H54 (cell line): Measurements from ENCODE around the gene MLKL.
"Not testable (repeated sequence)": the region's sequence is repeated elsewhere in the genome, so short reads cannot be mapped to it uniquely, and the experiment has no call there.

Source experiments
- DNase-seq: peaks from one replicate; pipeline ENCODE4 v3.0.0; 2011; ENCODE audit warnings: low spot score, mixed read lengths; ENCODE audit not compliant: insufficient read length
- FAIRE-seq: peaks from 3 replicates; lab custom pipeline; 2011; peaks lifted over from hg19 to GRCh38; lab: Jason Lieb, UNC
- POLR2A ChIP-seq: IDR thresholded peaks from 2 replicates; pipeline ENCODE4 v1.6.1; 2011; ENCODE audit warnings: low read depth, mild to moderate bottlenecking, low read length

The MLKL gene

DNA sequence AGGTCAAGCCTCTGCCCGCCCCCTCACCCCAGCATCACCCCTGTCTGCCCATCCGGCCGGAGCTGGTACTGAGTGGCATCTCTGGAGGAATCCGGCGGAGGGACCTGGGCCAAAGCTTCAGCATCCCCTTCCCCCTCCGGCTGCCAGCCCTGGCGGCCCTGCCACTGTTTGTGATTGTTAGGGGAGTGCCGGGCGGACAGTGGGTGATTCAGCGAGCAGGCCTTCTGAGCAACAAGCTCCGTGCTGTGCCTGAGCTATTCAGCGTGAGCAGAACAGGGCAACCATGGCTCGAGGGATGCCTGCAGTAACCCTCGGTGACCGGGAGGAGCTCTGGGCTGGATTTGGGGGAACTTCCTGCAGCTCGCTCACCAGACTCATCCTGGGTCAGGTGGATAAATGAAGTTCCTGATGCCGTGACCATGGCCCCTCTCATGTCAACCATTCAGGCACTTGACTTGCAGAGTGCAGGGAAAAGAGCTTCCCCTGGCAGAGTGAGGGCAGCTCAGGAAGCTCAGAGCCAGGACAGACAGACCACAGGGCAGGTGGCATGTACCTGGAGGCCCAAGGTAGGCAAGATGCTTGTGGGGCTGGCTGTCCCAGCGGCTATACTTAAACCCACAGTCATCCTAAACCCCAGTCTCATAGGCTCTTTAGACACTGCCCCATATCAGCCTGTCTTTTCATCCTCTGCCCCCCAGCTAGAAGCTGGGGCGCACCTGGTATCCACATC, 24.3 kb upstream of the MLKL start:
- DNase-seq = peak; percentile 93
- TF ChIP-seq POLR2A = no peak
- FAIRE-seq = no peak

DNA sequence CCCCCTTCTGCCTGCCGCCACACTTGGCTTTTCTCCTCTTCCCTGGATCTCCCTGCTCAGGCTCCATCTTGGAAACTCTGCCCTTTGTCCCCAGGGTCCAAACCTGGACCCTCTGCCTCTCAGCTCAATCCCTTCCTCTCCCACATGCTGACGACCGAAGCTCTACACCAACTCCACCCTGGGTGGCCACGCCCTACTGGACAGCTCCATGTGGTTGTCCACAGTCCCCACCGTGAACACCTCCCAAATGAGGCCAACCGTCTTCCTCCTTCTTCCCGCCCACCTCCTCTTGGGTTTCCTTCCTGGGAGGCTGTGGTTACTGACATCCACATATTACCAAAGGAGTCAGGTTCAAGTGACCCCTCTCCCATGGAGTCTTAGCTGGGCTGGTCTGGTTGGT, 22.6 kb upstream of the MLKL start:
- no peak for TF ChIP-seq POLR2A
- DNase-seq (no peak), FAIRE-seq (no peak)

DNA sequence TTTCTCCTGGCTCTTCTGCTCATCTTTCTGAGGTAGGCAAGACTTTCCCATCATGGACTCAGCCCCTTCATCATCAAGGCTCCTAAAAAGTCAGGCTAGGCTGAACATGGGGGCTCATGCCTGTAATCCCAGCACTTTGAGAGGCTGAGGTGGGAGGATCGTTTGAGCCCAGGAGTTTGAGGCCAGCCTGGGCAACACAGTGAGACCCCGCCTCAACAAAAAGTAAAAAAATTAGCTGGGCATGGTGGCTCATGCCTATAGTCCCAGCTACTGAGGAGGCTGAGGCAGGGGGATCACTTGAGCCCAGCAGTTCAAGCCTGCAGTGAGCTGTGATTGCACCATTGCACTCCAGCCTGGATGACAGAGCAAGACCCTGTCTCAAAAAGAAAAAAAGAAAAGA, 21.5 kb upstream of the MLKL start:
- not testable (repeated sequence) for DNase-seq, FAIRE-seq

DNA sequence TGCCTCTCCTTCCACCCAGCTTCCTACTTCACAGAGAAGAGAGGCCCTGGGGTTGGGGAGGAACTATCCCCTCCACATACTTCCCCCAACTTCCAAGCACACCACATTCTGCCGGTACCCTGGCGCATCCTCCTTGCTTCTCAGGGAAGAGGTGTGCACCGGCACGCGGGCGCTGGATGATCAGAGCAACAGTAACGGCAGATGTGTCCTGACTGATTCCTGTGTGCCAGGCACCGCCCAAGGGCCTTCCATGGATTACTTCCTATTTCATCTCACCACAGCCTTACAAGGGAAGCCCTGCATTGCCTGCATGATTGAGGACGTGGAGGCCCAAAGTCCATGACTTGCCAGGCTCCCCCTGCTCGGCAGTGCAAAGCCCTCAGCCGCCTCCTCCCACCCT, 21.1 kb upstream of the MLKL start:
- no peak for TF ChIP-seq POLR2A
- DNase-seq = no peak
- FAIRE-seq = no peak

DNA sequence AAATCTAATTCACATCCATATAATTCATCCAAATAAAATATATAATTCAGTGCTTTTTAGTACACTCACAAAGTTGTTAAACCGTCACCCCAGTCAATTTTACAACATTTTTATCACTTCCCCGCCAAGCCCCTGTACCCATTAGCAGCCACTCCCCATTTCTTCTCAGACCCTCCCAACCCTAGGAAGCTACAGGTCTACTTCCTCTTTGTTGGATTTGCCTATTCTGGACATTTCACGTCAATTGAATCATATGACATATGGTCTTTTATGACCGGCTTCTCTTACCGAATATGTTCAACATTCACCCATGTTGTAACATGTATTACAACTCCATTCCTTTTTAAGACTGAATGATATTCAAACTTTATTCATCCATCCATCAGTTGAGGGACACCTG, 19.9 kb upstream of the MLKL start:
- DNase-seq (no peak), FAIRE-seq (no peak)
- TF ChIP-seq POLR2A = no peak

DNA sequence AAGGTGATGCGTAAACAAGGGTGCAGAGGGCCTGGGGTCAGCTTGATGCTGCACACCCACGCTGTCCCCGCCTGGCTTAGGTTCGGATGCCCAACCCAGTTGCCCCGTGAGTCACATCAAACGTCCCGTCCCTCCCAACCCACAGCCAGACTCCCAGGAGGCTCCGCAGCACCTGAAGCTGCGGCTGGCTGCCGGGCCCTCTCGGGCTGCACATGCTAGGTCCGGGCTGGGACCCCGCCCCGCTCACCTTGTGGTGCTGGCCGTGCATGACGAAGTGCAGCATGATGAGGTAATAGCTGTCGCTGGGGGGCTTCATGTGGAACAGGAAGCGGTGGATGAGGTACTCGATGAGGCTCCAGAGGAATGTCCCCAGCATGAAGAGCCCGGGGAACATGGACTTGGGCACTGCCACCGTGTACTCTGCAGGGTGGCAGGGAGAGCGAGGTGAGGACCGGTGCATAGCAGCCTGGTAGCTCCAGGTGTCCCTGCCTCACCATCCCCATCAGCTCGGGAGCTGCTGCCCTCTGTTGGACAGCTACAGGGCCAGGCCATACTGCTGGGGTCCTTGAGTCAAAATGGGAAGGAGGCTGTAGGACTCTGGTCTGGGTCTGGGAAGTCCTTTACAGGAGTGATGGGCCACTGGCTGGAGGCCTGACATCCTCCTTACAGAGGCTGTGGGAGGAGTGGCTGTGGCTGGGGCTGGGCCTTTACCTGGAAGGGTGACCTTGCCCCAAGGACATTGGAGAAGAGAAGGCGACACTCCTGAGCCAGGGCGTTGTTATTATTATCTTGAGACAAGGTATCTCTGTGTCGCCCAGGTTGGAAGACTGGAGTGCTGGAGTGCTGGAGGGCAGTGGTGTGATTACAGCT, 18.3 kb upstream of the MLKL start:
- DNase-seq (no peak), FAIRE-seq (no peak)
- no peak for TF ChIP-seq POLR2A

DNA sequence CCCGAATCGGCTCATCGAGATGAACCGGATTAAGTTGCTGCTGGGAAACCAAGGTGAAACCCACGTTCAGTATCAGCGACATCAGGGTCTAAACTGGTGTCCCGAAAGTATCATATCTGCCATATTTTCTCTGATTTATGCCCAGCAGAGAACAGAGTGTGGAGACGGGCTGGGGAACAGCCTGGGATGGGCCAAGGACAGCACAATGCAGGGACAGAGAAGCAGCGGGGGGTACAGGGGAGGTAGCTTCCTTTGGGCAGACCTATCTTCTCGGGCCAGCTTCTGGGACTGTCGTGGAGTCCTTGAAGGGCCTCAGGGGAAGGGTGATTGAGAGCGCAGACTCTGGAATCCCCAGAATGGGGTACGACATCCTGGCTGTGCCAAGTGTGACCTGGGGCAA, 17.5 kb upstream of the MLKL start:
- no peak for DNase-seq
- TF ChIP-seq POLR2A = no peak
- FAIRE-seq = no peak

DNA sequence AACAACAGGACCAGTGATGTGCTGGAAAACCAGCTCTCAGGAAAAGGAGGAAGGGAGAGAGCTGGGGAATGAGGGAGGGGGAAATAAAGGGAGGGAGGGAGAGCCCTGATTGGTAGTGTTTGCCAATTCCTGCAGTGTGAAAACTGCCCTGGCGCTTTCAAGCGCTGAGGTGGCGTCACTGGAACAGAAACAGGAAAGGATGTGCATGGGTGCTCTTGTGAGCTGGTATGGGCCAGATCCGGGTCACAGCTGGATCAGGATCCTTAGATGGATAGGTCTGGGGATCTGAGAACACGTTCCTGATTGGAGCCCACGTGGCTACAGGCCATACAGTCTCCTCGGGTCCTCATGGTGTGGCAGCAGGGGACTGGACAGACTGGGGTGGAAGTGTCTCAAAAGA, 16.7 kb upstream of the MLKL start:
- FAIRE-seq (no peak), DNase-seq (no peak)
- TF ChIP-seq POLR2A = no peak

DNA sequence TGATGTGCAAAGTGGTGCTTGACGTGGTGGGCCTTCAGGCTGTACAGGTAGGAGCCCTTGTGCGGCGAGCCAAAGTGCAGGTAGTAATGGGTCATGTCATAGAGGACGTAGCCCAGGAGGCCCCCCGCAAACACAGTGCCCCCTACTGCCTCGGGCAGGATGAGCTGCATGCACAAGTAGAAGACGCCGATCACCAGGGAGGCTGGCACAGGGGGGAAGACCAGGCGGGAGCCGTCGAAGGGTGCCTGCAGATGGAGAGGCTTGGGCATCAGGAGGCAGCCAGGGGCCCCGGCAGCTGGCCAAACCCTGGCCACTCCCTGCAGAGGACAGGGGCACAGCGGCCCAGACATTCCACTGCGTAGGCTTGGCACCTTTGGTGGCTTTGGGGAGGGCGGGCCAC, 15.7 kb upstream of the MLKL start:
- no peak for FAIRE-seq
- no peak for DNase-seq
- TF ChIP-seq POLR2A = no peak

DNA sequence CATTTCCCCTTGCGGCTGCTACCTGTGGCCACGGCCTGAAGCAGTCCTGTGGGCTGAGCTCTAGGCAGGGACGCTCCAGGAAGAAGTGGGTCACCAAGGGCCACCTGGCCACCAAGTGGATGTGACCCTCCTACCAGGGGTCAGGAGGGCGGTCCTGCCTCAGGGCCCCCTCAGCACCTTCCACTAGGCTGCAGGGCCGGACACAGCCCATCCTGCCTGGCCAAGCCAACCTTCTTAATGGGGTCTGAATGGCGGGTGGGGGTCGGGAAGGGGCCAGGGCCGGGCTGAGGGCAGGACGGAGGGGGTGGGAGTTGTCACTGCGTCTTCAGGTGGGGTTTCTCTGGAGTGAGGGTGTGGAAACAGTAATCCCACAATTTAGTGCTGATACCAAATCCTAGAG, 13.2 kb upstream of the MLKL start:
- TF ChIP-seq POLR2A = no peak

DNA sequence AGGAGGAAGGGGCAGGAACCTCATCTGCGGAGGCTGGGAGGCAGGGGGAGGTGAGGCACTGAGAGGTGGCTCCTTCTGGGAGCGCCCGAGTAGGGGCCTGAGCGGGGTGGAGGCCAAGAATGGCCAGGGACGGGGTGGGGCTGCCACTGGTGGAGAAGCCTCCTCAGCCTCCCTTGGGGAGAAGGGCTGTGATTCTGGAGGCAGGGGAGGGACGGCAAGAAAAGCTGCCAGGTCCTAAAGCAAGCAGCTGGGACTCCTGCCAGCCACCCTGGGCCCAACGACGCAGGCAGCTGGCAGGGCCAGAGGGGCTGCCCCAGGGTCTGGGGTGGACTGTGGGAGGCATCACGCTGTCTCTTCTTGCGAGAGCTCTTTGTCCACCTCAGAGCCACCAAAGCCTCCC, 12.7 kb upstream of the MLKL start:
- DNase-seq (no peak), FAIRE-seq (no peak)
- no peak for TF ChIP-seq POLR2A

More for the DNA sequence above, 13.2 kb upstream of the MLKL start:
- FAIRE-seq = no peak
- no peak for DNase-seq

DNA sequence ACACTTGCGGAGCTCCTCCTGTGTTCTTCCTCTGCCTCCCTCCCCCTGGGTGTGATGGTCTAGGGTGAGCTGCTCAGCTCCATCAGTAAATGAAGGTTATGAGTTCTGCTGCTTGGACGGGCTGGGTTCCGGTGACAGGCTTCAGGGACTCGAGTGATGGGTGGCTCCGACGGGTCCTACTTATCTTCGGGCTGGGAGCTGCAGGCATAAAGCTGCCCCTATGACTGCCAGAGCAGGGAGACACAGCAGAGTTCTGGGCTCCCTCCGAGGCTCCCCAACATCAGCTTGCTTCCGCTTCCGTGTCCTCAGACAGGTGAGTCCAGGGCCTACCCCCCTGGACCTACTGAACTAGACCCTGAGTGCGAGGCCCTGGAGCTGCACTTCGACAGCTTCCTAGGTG, 11.3 kb upstream of the MLKL start:
- FAIRE-seq (no peak), DNase-seq (no peak)
- no peak for TF ChIP-seq POLR2A

DNA sequence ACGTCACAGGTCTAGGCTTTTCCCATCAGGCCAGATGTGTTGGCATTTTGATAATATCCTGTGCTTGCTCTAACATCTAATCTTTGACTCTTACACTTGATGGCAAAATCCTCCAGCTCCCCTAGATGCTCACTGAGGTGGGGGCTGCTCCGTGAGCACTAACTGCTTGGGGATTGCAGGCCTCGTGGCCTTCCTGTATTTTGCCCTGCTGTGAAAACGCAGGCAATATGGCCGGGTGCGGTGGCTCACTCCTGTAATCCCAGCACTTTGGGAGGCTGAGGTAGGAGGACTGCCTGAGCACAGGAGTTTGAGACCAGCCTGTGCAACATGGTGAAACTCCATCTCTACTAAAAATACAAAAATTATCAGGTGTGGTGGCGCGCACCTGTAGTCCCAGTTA, 9.7 kb upstream of the MLKL start:
- FAIRE-seq (no peak), DNase-seq (no peak)
- no peak for TF ChIP-seq POLR2A

DNA sequence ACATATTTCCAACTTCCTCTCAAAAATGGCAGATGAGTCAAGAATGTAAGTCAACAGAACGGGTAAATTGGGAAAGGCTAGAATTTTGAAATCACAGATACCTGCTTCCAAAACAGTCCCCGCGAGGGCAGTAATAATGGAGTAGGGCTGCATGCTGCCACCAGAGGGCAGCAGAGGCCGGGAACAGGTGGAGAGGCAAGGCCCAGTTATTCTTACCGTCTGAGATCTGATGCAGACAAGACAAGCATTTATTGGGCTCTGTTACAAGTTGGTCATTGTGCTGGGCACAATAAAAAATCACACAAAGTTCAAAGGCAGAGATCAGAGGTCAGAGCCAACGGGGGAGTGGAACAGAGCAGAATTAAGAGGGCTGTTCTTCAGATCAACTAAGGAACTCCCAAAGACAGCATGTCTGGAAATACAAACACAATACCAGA, 8.8 kb upstream of the MLKL start:
- TF ChIP-seq POLR2A = no peak
- peak; percentile 20 for FAIRE-seq
- peak; percentile 59 for DNase-seq

DNA sequence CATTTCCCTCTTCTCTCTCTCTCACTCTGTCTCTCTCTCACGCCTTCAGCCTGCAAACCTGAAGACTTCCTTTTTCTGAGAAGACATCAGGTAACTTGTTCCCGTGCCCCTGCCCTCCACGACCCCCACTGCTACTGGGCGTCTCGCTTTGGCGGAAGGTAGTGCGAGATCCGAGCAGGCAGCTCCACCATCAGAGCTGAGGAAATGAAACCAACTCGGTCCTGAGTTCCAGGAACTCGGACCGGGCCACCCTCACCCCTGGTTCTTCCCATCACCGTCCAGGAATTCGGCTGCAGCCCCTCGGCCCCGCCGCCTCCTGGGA, 585 bp downstream of the MLKL start:
- FAIRE-seq = no peak
- DNase-seq = peak; percentile 41
- TF ChIP-seq POLR2A = no peak
